SK-N-SH (cell line): ENCODE measurements around the gene NTN1. TPM values are rescaled to one million over a fixed set of nuclear protein-coding genes. Genes with fewer than 3 reads are reported as not detected.
A peak's percentile ranks its signal among the peaks of the same experiment; 100 is the strongest.

ENCODE experiments used
- CTCF ChIA-PET: fragments of 300-600, 350-600 bp; formaldehyde crosslinking; extraction: SDS; loops from one replicate; lab custom pipeline; 2021; lab: Yijun Ruan, JAX
- POLR2A ChIA-PET: fragments of 350-600 bp; sonication (Branson Sonifier 250); formaldehyde crosslinking; extraction: SDS; loops from one replicate; lab custom pipeline; 2020; ENCODE audit warnings: antibody characterized with exemption, inconsistent platforms; lab: Yijun Ruan, JAX
- DNase-seq: peaks from one replicate; pipeline ENCODE4 v3.0.0; 2012
- H2AFZ ChIP-seq: fragments of 200-600 bp; sonication (generic); 2 replicates; pipeline ENCODE4 v1.8.1; 2016; ENCODE audit warnings: antibody characterized with exemption, mild to moderate bottlenecking, low read depth
- H3F3A ChIP-seq: fragments of 200-600 bp; sonication (generic); replicated peaks from 2 replicates; pipeline ENCODE3; 2016; ENCODE audit warnings: antibody characterized with exemption, mild to moderate bottlenecking; ENCODE audit not compliant: insufficient read depth
- H3K27ac ChIP-seq, 2 experiments: fragments of 200-500 bp in 1 of 2; fragments of 200-600 bp in 1 of 2; sonication (Bioruptor generic) in 1 of 2; sonication (generic), shearing (Covaris generic) in 1 of 2; 2 replicates each; pipeline versions ENCODE4 v1.5.1 to v1.6.1; 2014 to 2016; ENCODE audit warnings: low read depth in 2 of 2, inconsistent platforms in 1 of 2, low read length in 1 of 2, mild to moderate bottlenecking in 1 of 2, mixed read lengths in 1 of 2
- H3K27me3 ChIP-seq: fragments of 200-600 bp; sonication (generic), shearing (Covaris generic); 2 replicates; pipeline ENCODE4 v1.6.1; 2016; ENCODE audit warnings: mixed run types; ENCODE audit not compliant: insufficient read depth
- H3K36me3 ChIP-seq, 2 experiments: fragments of 200-500 bp in 1 of 2; fragments of 200-600 bp in 1 of 2; sonication (Bioruptor generic) in 1 of 2; sonication (generic) in 1 of 2; replicated peaks in 1 of 2; 2 replicates each; pipeline versions ENCODE3 to v1.5.1; 2014 to 2016; ENCODE audit warnings: low read length in 1 of 2, mild to moderate bottlenecking in 1 of 2; ENCODE audit not compliant: insufficient read depth in 2 of 2, control insufficient read depth in 1 of 2
- H3K4me1 ChIP-seq, 2 experiments: fragments of 200-500 bp in 1 of 2; fragments of 200-600 bp in 1 of 2; sonication (Bioruptor generic) in 1 of 2; sonication (generic), shearing (Covaris generic) in 1 of 2; 2 replicates each; pipeline versions ENCODE4 v1.5.1 to v1.6.1; 2014 to 2016; ENCODE audit warnings: low read depth in 1 of 2, low read length in 1 of 2, mixed run types in 1 of 2; ENCODE audit not compliant: insufficient read depth in 2 of 2, control insufficient read depth in 1 of 2
- H3K4me2 ChIP-seq: fragments of 200-600 bp; sonication (generic), shearing (Covaris generic); 2 replicates; pipeline ENCODE4 v1.6.1; 2017; ENCODE audit warnings: mixed run types
- H3K4me3 ChIP-seq, 2 experiments: fragments of 200-500 bp in 1 of 2; fragments of 200-600 bp in 1 of 2; sonication (Bioruptor generic) in 1 of 2; sonication (generic), shearing (Covaris generic) in 1 of 2; 2 replicates each; pipeline versions ENCODE4 v1.5.1 to v1.8.1; 2014 to 2016; ENCODE audit warnings: low read depth in 2 of 2, inconsistent platforms in 1 of 2, low read length in 1 of 2, mild to moderate bottlenecking in 1 of 2, mixed read lengths in 1 of 2, moderate library complexity in 1 of 2
- H3K79me2 ChIP-seq: fragments of 200-600 bp; sonication (generic); 2 replicates; pipeline ENCODE4 v1.8.1; 2017; ENCODE audit warnings: mild to moderate bottlenecking; ENCODE audit not compliant: insufficient read depth
- H3K9ac ChIP-seq: fragments of 200-600 bp; sonication (generic); 2 replicates; pipeline ENCODE4 v1.6.1; 2017; ENCODE audit warnings: mixed run types
- H3K9me2 ChIP-seq: fragments of 200-600 bp; sonication (generic); 2 replicates; pipeline ENCODE4 v1.6.1; 2017; ENCODE audit warnings: mixed run types
- H3K9me3 ChIP-seq: fragments of 200-600 bp; sonication (generic); 2 replicates; pipeline ENCODE4 v1.6.1; 2017; ENCODE audit warnings: mixed run types, mild to moderate bottlenecking, moderate library complexity
- H4K20me1 ChIP-seq: fragments of 200-600 bp; sonication (generic); 2 replicates; pipeline ENCODE4 v1.6.1; 2017; ENCODE audit warnings: mild to moderate bottlenecking, mixed run types; ENCODE audit not compliant: insufficient read depth
- CHD2 ChIP-seq: fragments of 150-350 bp; IDR thresholded peaks from 2 replicates; pipeline ENCODE4 v1.6.1; 2018; ENCODE audit warnings: low read length; ENCODE audit not compliant: partially characterized antibody
- CTCF ChIP-seq: fragments of 200-600 bp; sonication (generic); IDR thresholded peaks from 2 replicates; pipeline ENCODE4 v1.6.1; 2017; ENCODE audit warnings: antibody characterized with exemption, mild to moderate bottlenecking, moderate library complexity
- FOSL2 ChIP-seq: IDR thresholded peaks from 2 replicates; pipeline ENCODE4 v1.4.0; 2012; ENCODE audit warnings: low read depth, mild to moderate bottlenecking, moderate library complexity, borderline replicate concordance
- FOXJ3 ChIP-seq: sonication (generic); formaldehyde crosslinking; IDR thresholded peaks from 2 replicates; pipeline ENCODE4 v1.5.1; 2020; ENCODE audit warnings: mild to moderate bottlenecking, missing genetic modification reagents
- FOXM1 ChIP-seq: IDR thresholded peaks from 2 replicates; pipeline ENCODE4 v1.4.0; 2012; ENCODE audit warnings: low read depth, mild to moderate bottlenecking
- GABPA ChIP-seq: IDR thresholded peaks from 2 replicates; pipeline ENCODE4 v1.4.0; 2012; ENCODE audit warnings: low read depth, mild to moderate bottlenecking
- GATA2 ChIP-seq: sonication (generic); formaldehyde crosslinking; IDR thresholded peaks from 2 replicates; pipeline ENCODE4 v1.5.0; 2020; ENCODE audit warnings: mild to moderate bottlenecking, missing genetic modification reagents
- MEF2A ChIP-seq: IDR thresholded peaks from 2 replicates; pipeline ENCODE4 v1.4.0; 2012; ENCODE audit warnings: low read depth, borderline replicate concordance
- NRF1 ChIP-seq: IDR thresholded peaks from 2 replicates; pipeline ENCODE4 v1.6.1; 2012; ENCODE audit warnings: low read depth, mild to moderate bottlenecking, low read length
- POLR2AphosphoS5 ChIP-seq: IDR thresholded peaks from 2 replicates; pipeline ENCODE4 v1.6.1; 2012; ENCODE audit warnings: low read depth, low read length
- RAD21 ChIP-seq: IDR thresholded peaks from 2 replicates; pipeline ENCODE4 v1.6.1; 2012; ENCODE audit warnings: mild to moderate bottlenecking, low read length
- RCOR1 ChIP-seq: fragments of 150-350 bp; IDR thresholded peaks from 2 replicates; pipeline ENCODE4 v1.6.1; 2017; ENCODE audit warnings: antibody characterized with exemption, low read length
- SIN3A ChIP-seq: IDR thresholded peaks from 2 replicates; pipeline ENCODE4 v1.6.1; 2012; ENCODE audit warnings: low read depth, mild to moderate bottlenecking, low read length, moderate library complexity, borderline replicate concordance
- SMC3 ChIP-seq: IDR thresholded peaks from 2 replicates; pipeline ENCODE4 v1.6.1; 2012; ENCODE audit warnings: low read depth, low read length, improper control_type of control experiment
- TEAD4 ChIP-seq: IDR thresholded peaks from 2 replicates; pipeline ENCODE4 v1.4.0; 2012; ENCODE audit warnings: mild to moderate bottlenecking, borderline replicate concordance; ENCODE audit not compliant: insufficient read depth
- WGBS: methylation state at CpG from one replicate; pipeline ENCODE4 v1.1.6; 2017; ENCODE audit warnings: low lambda C conversion rate; 5-methylcytosine and 5-hydroxymethylcytosine counted together
- polyA plus RNA-seq, 3 experiments: library from polyadenylated mRNA; depleted of rRNA; stranded (reverse); fragments of >200 nt; gene quantifications; 2 replicates each; pipeline ENCODE4 v1.2.3, GENCODE V29; 2012
- TF ChIP-seq, protein P1 (sequence below): IDR thresholded peaks from 2 replicates; pipeline ENCODE4; 2012
- TF ChIP-seq, protein P2 (sequence below): IDR thresholded peaks from 2 replicates; pipeline ENCODE4 v1.4.0; 2012; ENCODE audit warnings: low read depth, borderline replicate concordance

The NTN1 gene
- polyA plus RNA-seq, 1 of the 3 experiments (the other 2 are of a cell fraction), result 0.05 TPM

- no peak overlapping the region for H3K9ac ChIP-seq
- 12% methylated on average over 7 of the region's 7 CpGs for WGBS
- H3K4me2 ChIP-seq, result no peak overlapping the region
- H3F3A ChIP-seq, result no peaks in the 10 kb centered on the region
- no peak for TF ChIP-seq CHD2
- TF ChIP-seq, protein P1, sequence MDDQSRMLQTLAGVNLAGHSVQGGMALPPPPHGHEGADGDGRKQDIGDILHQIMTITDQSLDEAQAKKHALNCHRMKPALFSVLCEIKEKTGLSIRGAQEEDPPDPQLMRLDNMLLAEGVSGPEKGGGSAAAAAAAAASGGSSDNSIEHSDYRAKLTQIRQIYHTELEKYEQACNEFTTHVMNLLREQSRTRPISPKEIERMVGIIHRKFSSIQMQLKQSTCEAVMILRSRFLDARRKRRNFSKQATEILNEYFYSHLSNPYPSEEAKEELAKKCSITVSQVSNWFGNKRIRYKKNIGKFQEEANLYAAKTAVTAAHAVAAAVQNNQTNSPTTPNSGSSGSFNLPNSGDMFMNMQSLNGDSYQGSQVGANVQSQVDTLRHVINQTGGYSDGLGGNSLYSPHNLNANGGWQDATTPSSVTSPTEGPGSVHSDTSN, result no peak
- TF ChIP-seq GABPA, result no peak
- TF ChIP-seq CTCF, result peak; percentile 54
- TF ChIP-seq SMC3, result peak; percentile 62
- no peak for TF ChIP-seq FOXJ3 (CRISPR knock-in tag)
- TF ChIP-seq FOXM1, result no peak
- TF ChIP-seq GATA2 (CRISPR knock-in tag), result no peak
- no peak for TF ChIP-seq NRF1
- no peak for TF ChIP-seq POLR2AphosphoS5
- TF ChIP-seq RAD21, result peak; percentile 64
- no peak for TF ChIP-seq TEAD4
- TF ChIP-seq, protein P2, sequence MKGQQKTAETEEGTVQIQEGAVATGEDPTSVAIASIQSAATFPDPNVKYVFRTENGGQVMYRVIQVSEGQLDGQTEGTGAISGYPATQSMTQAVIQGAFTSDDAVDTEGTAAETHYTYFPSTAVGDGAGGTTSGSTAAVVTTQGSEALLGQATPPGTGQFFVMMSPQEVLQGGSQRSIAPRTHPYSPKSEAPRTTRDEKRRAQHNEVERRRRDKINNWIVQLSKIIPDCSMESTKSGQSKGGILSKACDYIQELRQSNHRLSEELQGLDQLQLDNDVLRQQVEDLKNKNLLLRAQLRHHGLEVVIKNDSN, result no peak
- TF ChIP-seq RCOR1, result no peak
- TF ChIP-seq FOSL2, result no peak
- no peak for TF ChIP-seq MEF2A
- no peak for TF ChIP-seq SIN3A
- ChIA-PET CTCF (interaction anchor here (0.9 to 2.2 kb wide), 4 partner anchors 29 to 528 kb away, joined by 3 to 29 read pairs (median 5); no protein-coding TSS in a partner anchor), POLR2A (no interaction called here)
- no peaks in the 10 kb centered on the region for H3K36me3 ChIP-seq
- no peak overlapping the region for H2AFZ ChIP-seq
- no peaks in the 10 kb centered on the region; the same call in 1 of the 2 replicates for H3K27me3 ChIP-seq
- no peaks in the 10 kb centered on the region for H3K9me2 ChIP-seq
- peak; percentile 61 for DNase-seq
- H4K20me1 ChIP-seq, result no peaks in the 10 kb centered on the region
- H3K27ac ChIP-seq, result no peak overlapping the region
- no peaks in the 10 kb centered on the region for H3K9me3 ChIP-seq
- H3K79me2 ChIP-seq, result no peaks in the 10 kb centered on the region
- H3K4me1 ChIP-seq, result no peaks in the 10 kb centered on the region
- H3K4me3 ChIP-seq, result peak overlapping the region in 1 of 2 experiments; percentile 37; a peak in 1 of 4 replicates
These were observed 27.0 kb upstream of the NTN1 start for GRCh38 chr17:8994319-8994718.
